ENCODE results near the gene MUS81.

DNA sequence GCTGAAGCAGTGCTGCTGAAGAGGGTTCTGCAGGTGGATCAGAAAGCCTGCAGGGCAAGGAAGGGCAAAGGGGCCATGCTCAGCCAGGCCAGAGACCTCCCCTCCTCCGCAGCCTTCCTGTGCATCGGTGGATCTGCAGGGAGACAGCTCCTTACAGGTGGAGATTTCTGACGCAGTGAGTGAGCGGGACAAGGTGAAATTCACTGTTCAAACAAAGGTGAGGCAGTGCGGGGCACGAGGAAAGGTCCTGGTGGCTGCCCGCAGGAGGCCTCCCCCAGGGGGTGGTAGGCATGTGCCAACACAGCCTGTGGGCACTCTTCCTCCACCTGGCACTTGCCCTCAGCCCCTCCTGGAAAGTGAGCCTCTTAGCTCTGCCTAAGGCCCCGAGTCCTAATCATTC lies 10.9 kb upstream of the MUS81 start:
- TF ChIP-seq, protein P1, sequence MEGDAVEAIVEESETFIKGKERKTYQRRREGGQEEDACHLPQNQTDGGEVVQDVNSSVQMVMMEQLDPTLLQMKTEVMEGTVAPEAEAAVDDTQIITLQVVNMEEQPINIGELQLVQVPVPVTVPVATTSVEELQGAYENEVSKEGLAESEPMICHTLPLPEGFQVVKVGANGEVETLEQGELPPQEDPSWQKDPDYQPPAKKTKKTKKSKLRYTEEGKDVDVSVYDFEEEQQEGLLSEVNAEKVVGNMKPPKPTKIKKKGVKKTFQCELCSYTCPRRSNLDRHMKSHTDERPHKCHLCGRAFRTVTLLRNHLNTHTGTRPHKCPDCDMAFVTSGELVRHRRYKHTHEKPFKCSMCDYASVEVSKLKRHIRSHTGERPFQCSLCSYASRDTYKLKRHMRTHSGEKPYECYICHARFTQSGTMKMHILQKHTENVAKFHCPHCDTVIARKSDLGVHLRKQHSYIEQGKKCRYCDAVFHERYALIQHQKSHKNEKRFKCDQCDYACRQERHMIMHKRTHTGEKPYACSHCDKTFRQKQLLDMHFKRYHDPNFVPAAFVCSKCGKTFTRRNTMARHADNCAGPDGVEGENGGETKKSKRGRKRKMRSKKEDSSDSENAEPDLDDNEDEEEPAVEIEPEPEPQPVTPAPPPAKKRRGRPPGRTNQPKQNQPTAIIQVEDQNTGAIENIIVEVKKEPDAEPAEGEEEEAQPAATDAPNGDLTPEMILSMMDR (IDR thresholded peaks at IDR 0.05; ENCODE audit: low read length) = no peak
- TF ChIP-seq EZH2phosphoT487 (IDR thresholded peaks at IDR 0.05; ENCODE audit: low read length) = no peak
